GM19240 (cell line): ENCODE results near the gene TMEM258.

ENCODE experiments used
- DNase-seq: peaks from one replicate; pipeline ENCODE4 v3.0.0; 2011; ENCODE audit warnings: low spot score; ENCODE audit not compliant: insufficient read length

The TMEM258 gene

GRCh38 chr11:61777234-61778090 is 14.9 kb downstream of the TMEM258 start:
- no peak for DNase-seq

DNA sequence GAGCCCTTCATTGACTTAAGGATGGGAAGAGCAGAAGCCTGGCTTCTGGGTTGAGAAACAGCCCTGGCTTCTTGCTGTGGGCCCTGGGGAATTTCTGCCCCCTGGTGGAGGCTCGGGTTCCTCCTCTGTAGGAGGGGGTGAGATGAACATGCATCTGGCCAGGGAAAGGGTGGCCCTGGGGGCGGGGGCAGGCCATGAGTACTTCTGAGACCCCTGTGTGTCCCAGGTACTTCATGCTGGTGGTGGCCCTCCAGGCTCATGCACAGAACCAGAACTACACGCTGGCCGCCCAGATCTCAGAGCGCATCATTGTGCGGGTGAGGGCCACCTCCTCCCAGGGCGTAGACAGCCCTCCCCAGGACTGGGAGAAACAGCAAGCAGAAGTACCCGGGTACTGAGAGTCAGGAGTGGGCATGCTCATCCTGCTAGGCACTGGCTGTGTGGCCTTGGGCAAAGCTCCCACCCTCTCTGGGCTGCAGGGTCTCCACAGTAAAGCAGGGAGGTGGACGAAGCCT is 15.8 kb downstream of the TMEM258 start:
- DNase-seq: peak; percentile 93

GRCh38 chr11:61775606-61776554 is 16.5 kb downstream of the TMEM258 start:
- no peak for DNase-seq

DNA sequence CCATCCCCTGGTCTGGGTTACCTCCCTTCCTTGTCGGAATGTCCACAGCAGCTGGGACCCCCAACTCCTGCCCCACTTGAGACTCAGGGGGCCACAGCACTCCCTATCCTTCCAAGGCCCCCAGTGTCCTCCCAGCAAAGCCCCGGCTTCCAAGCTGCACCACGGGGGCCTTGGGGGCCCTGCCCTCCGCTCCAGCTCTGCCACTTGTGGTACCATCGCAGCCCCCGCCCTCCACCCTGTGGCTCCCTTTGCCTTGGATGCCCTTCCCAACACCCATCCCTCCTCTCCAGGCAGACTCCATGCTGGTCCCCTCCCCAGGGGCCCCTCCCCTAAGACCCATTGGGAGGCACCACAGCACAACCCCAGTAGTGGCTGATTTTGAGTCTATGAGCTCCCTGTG is 17.3 kb downstream of the TMEM258 start:
- no peak for DNase-seq

DNA sequence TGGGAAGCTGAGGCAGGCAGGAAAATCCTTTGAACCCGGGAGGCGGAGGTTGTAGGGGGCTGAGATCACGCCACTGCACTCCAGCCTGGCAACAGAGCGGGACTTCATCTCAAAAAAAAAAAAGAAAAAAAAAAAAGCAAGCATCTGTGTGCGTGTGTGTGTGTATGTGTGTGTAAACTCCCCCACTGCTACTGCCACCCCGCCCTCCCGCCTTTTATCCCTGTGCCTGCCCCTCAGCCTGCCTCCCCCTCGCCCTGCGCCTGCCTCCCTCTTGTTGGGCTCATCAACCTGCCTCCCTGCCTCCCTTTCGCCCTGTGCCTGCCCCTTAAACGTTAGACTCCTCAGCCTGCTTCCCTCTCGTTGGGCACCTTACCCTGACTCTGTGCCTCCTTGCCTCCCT is 18.0 kb downstream of the TMEM258 start:
- DNase-seq: no peak

GRCh38 chr11:61773809-61774208 is 18.6 kb downstream of the TMEM258 start:
- DNase-seq: no peak

DNA sequence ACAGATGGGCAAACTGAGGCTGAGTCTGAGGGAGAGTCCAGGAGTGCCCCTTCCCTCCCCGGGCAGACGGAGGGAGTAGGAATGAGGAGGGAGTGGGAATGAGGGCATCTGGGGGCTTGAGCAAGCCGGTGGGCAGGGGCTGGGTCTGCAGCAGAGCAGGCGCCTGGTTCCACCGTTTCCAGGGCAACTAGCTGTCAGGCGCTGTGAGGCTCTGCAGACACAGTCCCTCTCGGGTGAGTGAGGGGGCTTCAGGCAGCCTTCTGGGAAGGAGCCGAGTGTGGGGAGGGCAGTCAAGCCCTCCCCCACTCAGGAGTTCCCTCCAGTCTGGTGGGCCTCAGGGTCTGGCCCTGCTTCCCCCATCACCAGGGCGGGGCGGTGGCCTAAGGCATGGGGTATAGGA is 19.0 kb downstream of the TMEM258 start:
- DNase-seq: no peak

DNA sequence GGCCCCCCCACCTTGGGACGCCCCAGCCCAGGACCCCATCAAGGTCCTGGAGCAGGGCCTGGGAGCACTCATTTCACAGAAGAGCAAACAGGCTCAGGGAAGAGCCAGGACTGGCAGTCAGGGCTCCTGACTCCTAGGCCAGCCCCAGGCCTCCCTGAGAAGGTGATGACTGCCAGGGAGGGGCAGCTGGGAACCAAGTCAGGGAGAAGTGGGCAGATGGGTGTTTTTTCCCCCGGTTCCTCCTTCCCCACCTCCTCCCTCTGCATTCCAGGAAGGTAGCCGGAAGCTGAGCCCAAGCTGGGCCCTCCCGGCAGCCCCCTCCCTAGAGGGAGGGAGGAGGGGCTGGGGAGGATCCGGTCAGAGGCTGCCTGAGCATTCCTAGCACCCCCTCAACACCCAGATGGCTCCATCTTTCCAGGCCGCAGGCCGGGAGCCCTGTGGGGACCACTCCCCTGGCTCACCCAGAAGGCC is 20.4 kb downstream of the TMEM258 start:
- DNase-seq: no peak

DNA sequence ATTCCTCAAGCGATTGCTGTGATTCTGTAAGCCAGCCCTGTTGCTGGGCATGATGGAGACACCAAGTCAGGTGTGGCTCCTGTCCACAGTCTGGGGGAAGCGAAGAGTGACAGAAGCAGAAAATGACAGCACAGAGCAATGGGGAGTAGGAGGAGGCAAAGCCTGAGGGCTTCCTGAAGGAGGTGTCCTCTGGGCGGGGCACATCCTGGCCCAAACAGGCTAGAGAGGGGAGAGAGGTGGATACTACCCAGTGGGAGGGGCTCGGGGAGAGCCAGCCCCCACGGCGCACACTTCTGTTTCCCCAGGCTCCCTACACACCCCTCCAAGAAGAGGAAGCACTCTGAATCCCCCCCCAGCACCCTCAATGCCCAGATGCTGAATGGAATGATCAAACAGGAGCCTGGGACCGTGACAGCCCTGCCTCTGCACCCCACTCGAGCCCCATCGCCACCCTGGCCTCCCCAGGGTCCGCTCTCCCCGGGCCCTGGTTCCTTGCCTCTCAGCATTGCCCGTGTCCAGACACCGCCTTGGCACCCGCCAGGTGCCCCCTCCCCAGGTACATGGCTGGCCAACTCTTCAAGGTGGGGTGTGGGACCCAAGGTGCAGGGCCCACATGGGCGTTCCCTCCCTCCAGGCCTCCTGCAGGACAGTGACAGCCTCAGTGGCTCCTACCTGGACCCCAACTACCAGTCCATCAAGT is 21.1 kb downstream of the TMEM258 start:
- DNase-seq: no peak

DNA sequence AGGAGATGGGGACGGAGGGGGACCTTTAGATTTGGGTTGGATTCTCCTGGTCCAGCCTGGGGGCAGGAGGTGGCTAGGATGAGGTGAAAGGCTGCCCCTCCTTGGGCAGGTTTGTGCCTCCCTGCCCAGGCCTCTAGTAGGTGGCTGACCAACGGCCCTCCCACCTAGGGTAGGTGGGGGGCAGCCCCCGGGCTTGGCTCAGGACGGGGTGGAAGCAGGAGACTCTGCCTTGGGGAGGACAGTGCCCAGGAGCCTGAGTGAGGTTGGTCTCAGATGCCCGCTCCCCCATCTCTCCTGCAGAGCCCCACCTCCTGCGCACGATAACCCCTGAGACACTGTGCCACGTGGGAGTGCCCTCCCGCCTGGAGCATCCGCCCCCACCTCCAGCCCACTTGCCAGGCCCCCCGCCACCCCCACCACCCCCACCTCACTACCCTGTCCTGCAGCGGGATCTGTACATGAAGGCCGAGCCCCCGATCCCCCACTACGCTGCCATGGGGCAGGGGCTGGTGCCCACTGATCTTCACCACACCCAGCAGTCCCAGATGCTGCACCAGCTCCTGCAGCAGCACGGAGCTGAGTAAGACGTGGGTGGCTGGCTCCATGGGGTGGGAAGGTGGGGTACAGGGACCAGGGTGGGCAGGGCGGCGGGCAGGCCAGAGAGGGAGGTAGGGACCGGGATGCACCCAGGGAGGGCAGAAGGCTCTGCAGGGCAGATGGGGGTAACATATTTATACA is 22.3 kb downstream of the TMEM258 start:
- DNase-seq: no peak

DNA sequence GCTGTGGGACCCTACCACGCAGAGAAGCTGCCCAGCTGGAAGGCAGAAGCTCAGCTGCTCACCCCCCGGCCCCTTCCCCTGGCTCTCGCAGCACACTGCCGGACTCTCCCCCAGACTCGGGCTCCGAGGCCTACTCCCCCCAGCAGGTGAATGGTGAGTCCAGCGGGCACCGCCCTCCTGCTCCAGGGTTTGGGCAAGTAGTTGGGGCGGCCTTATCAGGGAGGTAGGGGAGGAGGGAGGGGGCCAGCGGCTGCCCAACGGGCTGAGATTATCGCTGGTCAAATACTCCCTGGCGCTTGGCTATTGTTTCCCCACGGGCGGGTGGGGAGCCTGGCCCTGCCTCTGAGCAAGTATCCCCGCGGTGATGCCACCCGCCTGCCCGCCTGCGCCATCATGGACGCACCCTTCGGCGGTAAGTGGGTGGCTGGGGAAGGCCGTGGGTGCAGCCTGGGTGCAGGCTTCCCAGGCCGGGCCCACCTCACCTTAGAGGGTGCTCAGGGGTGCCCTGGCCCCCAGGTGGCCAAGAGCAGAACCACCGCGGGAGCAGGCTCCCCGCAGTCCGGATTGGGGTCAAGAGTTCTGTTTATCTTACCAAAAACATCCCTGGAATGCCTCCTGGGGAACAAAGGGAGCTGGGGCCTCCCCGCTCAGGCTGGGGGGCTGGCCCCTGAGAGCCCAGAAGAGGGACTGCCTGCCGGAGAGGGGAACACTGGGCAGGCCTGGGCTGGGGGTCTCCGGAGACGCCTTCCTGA is 23.1 kb downstream of the TMEM258 start:
- no peak for DNase-seq

- DNase-seq: no peak
Measured at GRCh38 chr11:61768376-61769076, 23.9 kb downstream of the TMEM258 start.

- no peak for DNase-seq
Measured at GRCh38 chr11:61766353-61766841, 26.0 kb downstream of the TMEM258 start.

DNA sequence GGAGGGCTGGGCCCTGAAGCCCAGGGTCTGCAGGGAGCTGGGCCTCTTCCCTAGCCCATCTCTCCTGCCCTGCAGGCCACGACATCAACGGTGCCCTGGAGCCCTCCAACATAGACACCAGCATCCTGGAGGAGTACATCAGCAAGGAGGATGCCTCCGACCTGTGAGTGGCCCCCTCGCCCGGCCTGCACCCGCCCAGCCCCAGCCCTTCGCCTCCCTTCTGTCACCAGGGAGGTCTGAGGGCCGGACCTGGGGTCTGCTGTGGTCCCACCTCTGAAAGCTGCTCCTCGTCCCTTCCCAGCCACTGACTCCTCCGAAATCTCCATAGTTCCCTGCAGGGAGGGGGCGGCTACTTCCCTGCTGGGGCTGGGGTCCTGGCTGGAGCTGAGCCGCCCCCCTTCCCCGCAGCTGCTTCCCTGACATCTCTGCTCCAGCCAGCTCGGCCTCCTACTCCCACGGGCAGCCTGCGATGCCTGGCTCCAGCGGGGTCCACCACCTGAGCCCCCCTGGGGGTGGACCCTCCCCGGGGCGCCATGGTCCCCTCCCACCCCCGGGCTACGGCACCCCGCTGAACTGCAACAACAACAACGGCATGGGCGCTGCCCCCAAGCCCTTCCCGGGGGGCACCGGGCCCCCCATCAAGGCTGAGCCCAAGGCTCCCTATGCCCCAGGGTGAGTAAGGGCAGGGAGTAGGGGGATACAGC is 26.7 kb downstream of the TMEM258 start:
- DNase-seq: no peak

- no peak for DNase-seq
Measured at GRCh38 chr11:61764606-61765260, 27.7 kb downstream of the TMEM258 start.

GRCh38 chr11:61763930-61764605 is 28.3 kb downstream of the TMEM258 start:
- DNase-seq: no peak

DNA sequence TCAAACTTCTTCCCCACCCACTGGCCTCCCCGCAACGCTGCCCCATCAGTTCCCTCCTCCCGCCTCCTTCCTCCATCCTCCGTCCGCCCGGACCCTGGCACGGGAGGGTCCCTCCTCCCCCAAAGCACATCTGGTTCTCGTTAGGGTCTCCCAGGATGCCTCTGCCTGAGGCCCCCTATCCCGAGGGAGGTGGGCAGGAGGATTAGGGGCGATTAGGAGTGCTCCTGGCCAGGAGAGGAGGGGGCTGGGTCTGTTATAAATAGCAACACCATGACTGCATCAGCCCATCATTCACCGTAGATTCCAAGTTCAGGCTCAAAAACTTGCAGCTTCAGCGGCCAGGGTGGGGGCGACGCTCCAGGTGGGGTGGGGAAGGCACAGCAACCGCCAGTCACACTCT is 29.6 kb downstream of the TMEM258 start:
- no peak for DNase-seq
